RPMI7951 (cell line): ENCODE results near the gene MZB1. TPM values are rescaled to one million over a fixed set of nuclear protein-coding genes. Genes with fewer than 3 reads are reported as not detected.

Source experiments
- total RNA-seq: library from RNA; depleted of rRNA; stranded (reverse); fragments of >200 nt; shearing (Covaris generic); gene quantifications from 2 replicates; pipeline ENCODE4 v1.2.3, GENCODE V29; 2014; rRNA removed

Gene MZB1
- total RNA-seq, 1 experiment from 2014 or later: not detected

Other genes with a start within 250 kb of the MZB1 start
- 21.4 and 24.9 TPM in 2 replicates for gene SIL1, start 191.5 kb downstream of the MZB1 start, total RNA-seq
- 209 and 241 TPM in 2 replicates for gene MATR3, start 96.2 kb downstream of the MZB1 start, total RNA-seq
- gene PAIP2, start 48.1 kb downstream of the MZB1 start, total RNA-seq: 34.9 and 45.4 TPM in 2 replicates
- not detected in 2 replicates for gene SLC23A1, start 6.6 kb downstream of the MZB1 start, total RNA-seq
- gene PROB1, start 5.2 kb upstream of the MZB1 start, total RNA-seq: 0.10 and 0.12 TPM in 2 replicates
- 4.7 and 6.1 TPM in 2 replicates for gene SPATA24, start 14.2 kb upstream of the MZB1 start, total RNA-seq
- gene DNAJC18, start 49.6 kb upstream of the MZB1 start, total RNA-seq: 8.7 and 10.3 TPM in 2 replicates
- gene ECSCR, start 72.8 kb upstream of the MZB1 start, total RNA-seq: 0.29 and 0.60 TPM in 2 replicates
- gene SMIM33, start 81.1 kb upstream of the MZB1 start, total RNA-seq: not detected in 2 replicates
- gene STING1, start 92.8 kb upstream of the MZB1 start, total RNA-seq: 9.7 and 10.4 TPM in 2 replicates
- 75.7 and 83.7 TPM in 2 replicates for gene UBE2D2, start 171.4 kb upstream of the MZB1 start, total RNA-seq